Mammary epithelial cell (primary cell): ENCODE measurements around the gene RBM12.

Experiments
- EZH2 ChIP-seq: IDR thresholded peaks from 2 replicates; pipeline ENCODE4 v1.6.1; 2012; ENCODE audit warnings: low read length, inconsistent platforms, borderline replicate concordance
- TF ChIP-seq, protein P1 (sequence below), 2 donors: IDR thresholded peaks in 1 of 2; conservative IDR thresholded peaks in 1 of 2; 2 replicates each; pipeline ENCODE4 v1.5.1; 2011 to 2012; ENCODE audit warnings: inconsistent platforms in 2 of 2, low read length in 2 of 2, mild to moderate bottlenecking in 2 of 2, control low read depth in 1 of 2, low read depth in 1 of 2; ENCODE audit not compliant: insufficient read depth in 1 of 2; ENCODE audit errors: extremely low read depth in 1 of 2

DNA sequence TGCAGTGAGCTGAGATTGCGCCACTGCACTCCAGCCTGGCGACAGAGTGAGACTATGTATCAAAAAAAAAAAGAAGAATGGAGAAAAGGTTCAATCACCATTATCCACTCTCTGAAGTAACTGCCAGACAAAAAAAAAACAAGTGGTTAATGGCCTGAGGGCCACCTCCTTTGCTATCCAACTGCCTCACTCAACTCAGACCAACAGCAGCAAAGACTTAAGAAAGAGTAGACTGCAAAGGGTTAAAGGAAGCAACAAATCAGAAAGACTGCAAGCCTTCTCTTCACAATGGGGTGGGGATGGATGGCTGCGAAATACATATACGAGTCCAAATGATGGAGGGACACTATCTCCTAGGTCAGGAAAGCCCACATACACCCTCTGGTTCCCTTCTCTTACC, 31.3 kb upstream of the RBM12 start:
- TF ChIP-seq, protein P1, sequence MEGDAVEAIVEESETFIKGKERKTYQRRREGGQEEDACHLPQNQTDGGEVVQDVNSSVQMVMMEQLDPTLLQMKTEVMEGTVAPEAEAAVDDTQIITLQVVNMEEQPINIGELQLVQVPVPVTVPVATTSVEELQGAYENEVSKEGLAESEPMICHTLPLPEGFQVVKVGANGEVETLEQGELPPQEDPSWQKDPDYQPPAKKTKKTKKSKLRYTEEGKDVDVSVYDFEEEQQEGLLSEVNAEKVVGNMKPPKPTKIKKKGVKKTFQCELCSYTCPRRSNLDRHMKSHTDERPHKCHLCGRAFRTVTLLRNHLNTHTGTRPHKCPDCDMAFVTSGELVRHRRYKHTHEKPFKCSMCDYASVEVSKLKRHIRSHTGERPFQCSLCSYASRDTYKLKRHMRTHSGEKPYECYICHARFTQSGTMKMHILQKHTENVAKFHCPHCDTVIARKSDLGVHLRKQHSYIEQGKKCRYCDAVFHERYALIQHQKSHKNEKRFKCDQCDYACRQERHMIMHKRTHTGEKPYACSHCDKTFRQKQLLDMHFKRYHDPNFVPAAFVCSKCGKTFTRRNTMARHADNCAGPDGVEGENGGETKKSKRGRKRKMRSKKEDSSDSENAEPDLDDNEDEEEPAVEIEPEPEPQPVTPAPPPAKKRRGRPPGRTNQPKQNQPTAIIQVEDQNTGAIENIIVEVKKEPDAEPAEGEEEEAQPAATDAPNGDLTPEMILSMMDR (conservative IDR thresholded peaks at IDR 0.05 in 1 of 2, IDR thresholded peaks at IDR 0.05 in 1 of 2; ENCODE audit: extremely low read depth in 1 of 2, insufficient read depth in 1 of 2, low read depth in 1 of 2, low read length in 2 of 2) = no peak
- TF ChIP-seq EZH2 = no peak
